Chondrocyte (in vitro differentiated cells): ENCODE data around the gene SPTBN1. TPM values are rescaled to one million over a fixed set of nuclear protein-coding genes. Genes with fewer than 3 reads are reported as not detected.

ENCODE experiments used
- DNase-seq: peaks from one replicate; pipeline ENCODE4 v3.0.0; 2021; ENCODE audit warnings: mixed read lengths, low spot score
- H3K27ac Mint-ChIP-seq: one replicate; pipeline ENCODE4 v1.8.0; 2021; ENCODE audit warnings: mild to moderate bottlenecking, moderate library complexity, mixed read lengths; ENCODE audit not compliant: unreplicated experiment
- H3K27me3 Mint-ChIP-seq: 2 replicates; pipeline ENCODE4 v1.8.0; 2021; ENCODE audit warnings: low read depth, mixed read lengths
- H3K36me3 Mint-ChIP-seq: 2 replicates; pipeline ENCODE4 v1.8.0; 2021; ENCODE audit warnings: low read depth, mixed read lengths
- H3K4me1 Mint-ChIP-seq: 2 replicates; pipeline ENCODE4 v1.8.0; 2021; ENCODE audit warnings: low read depth, mild to moderate bottlenecking, mixed read lengths
- H3K4me3 Mint-ChIP-seq: one replicate; pipeline ENCODE4 v1.8.0; 2021; ENCODE audit warnings: mild to moderate bottlenecking, moderate library complexity, mixed read lengths; ENCODE audit not compliant: unreplicated experiment
- H3K9me3 Mint-ChIP-seq: 2 replicates; pipeline ENCODE4 v1.8.0; 2021; ENCODE audit warnings: low read depth, mixed read lengths
- CTCF ChIP-seq: fragments of 200-600 bp; sonication (generic); IDR thresholded peaks from 2 replicates; pipeline ENCODE4 v1.5.0; 2021; ENCODE audit warnings: antibody characterized with exemption, mild to moderate bottlenecking, moderate library complexity
- total RNA-seq: library from RNA; stranded (reverse); gene quantifications from 3 replicates; pipeline ENCODE4 v1.2.1, GENCODE V29; 2021

SPTBN1 gene
- total RNA-seq, 1 donor from 2014 or later, result 297 TPM

- Mint-ChIP-seq H3K36me3 (peaks cover 2% of the 10 kb centered on the region), H3K27me3 (no peaks in the 10 kb centered on the region), H3K9me3 (no peaks in the 10 kb centered on the region), H3K27ac (peak overlapping the region; percentile 97), H3K4me1 (peaks cover 81% of the 10 kb centered on the region), H3K4me3 (peak overlapping the region; percentile 49)
- no peak for TF ChIP-seq CTCF
- DNase-seq, result no peak
Measured at GRCh38 chr2:54572262-54572635, 116.1 kb downstream of the SPTBN1 start.

GRCh38 chr2:54572636-54573536 is 116.8 kb downstream of the SPTBN1 start:
- H3K36me3 Mint-ChIP-seq, result peaks cover 2% of the 10 kb centered on the region
- peak overlapping the region; percentile 97 for H3K27ac Mint-ChIP-seq
- peaks cover 87% of the 10 kb centered on the region for H3K4me1 Mint-ChIP-seq
- H3K9me3 Mint-ChIP-seq, result no peaks in the 10 kb centered on the region
- no peak for TF ChIP-seq CTCF
- peak overlapping the region; percentile 49 for H3K4me3 Mint-ChIP-seq
- DNase-seq, result no peak
- H3K27me3 Mint-ChIP-seq, result no peaks in the 10 kb centered on the region

- H3K9me3 Mint-ChIP-seq, result no peaks in the 10 kb centered on the region
- no peak for DNase-seq
- peak overlapping the region; percentile 97 for H3K27ac Mint-ChIP-seq
- H3K36me3 Mint-ChIP-seq, result peaks cover 2% of the 10 kb centered on the region
- H3K4me1 Mint-ChIP-seq, result peaks cover 93% of the 10 kb centered on the region
- TF ChIP-seq CTCF, result no peak
- H3K27me3 Mint-ChIP-seq, result no peaks in the 10 kb centered on the region
- peak overlapping the region; percentile 11 for H3K4me3 Mint-ChIP-seq
Measured at GRCh38 chr2:54573537-54573919, 117.4 kb downstream of the SPTBN1 start.

- TF ChIP-seq CTCF, result no peak
- no peaks in the 10 kb centered on the region for H3K9me3 Mint-ChIP-seq
- no peak for DNase-seq
- H3K27ac Mint-ChIP-seq, result peak overlapping the region; percentile 97
- H3K4me1 Mint-ChIP-seq, result peaks cover 95% of the 10 kb centered on the region
- H3K4me3 Mint-ChIP-seq, result no peak overlapping the region
- no peaks in the 10 kb centered on the region for H3K27me3 Mint-ChIP-seq
- H3K36me3 Mint-ChIP-seq, result peaks cover 2% of the 10 kb centered on the region
Measured at GRCh38 chr2:54574107-54574859, 118.2 kb downstream of the SPTBN1 start.

GRCh38 chr2:54574860-54575247 is 118.7 kb downstream of the SPTBN1 start:
- peak overlapping the region; percentile 97 for H3K27ac Mint-ChIP-seq
- no peaks in the 10 kb centered on the region for H3K9me3 Mint-ChIP-seq
- H3K4me3 Mint-ChIP-seq, result no peak overlapping the region
- H3K36me3 Mint-ChIP-seq, result peaks cover 2% of the 10 kb centered on the region
- DNase-seq, result no peak
- H3K4me1 Mint-ChIP-seq, result peaks cover 95% of the 10 kb centered on the region
- peak; percentile 13 for TF ChIP-seq CTCF
- H3K27me3 Mint-ChIP-seq, result no peaks in the 10 kb centered on the region
